ENCODE results near the gene IGLL5.

The IGLL5 gene

GRCh38 chr22:22914726-22915669 is 27.4 kb downstream of the IGLL5 start:
- no peaks in the 10 kb centered on the region for H3K4me1 ChIP-seq (ENCODE audit: control insufficient read depth, insufficient read depth, low read depth, low read length)
- no peak overlapping the region for H2BK5ac ChIP-seq (ENCODE audit: low read depth, low read length, poor library complexity, severe bottlenecking)
- no peak overlapping the region for H3K4ac ChIP-seq (ENCODE audit: low read depth in 1 of 2, low read length in 2 of 2)
- no peak overlapping the region for H2AFZ ChIP-seq (ENCODE audit: low read depth, low read length)
- H3K27ac ChIP-seq (ENCODE audit: low read length, poor library complexity, severe bottlenecking), result no peak overlapping the region
- H3K9me3 ChIP-seq (ENCODE audit: control insufficient read depth, low read length), result no peaks in the 10 kb centered on the region
- WGBS, result 77% methylated on average over 11 of the region's 11 CpGs
- no peak overlapping the region for H3K4me3 ChIP-seq (ENCODE audit: insufficient read depth in 1 of 2, low read depth in 1 of 2, low read length in 2 of 2)
- H3K36me3 ChIP-seq (ENCODE audit: control insufficient read depth in 1 of 2, insufficient read depth in 2 of 2, low read depth in 1 of 2, low read length in 2 of 2), result no peaks in the 10 kb centered on the region
- H3K27me3 ChIP-seq (ENCODE audit: control insufficient read depth in 1 of 2, insufficient read depth in 1 of 2, low read length in 2 of 2), result peaks cover 0 to 55% of the 10 kb centered on the region in 2 experiments
- no peak overlapping the region for H2BK120ac ChIP-seq (ENCODE audit: low read depth, low read length)
- H3K14ac ChIP-seq (ENCODE audit: low read length in 2 of 2), result no peak overlapping the region
- no peak overlapping the region for H3K9ac ChIP-seq (ENCODE audit: low read length)
- H4K91ac ChIP-seq (ENCODE audit: low read length), result no peak overlapping the region
- H4K8ac ChIP-seq (ENCODE audit: low read length), result no peak overlapping the region
- no peak for DNase-seq
- H2BK12ac ChIP-seq (ENCODE audit: low read length in 2 of 2), result no peak overlapping the region
- H3K79me1 ChIP-seq (replicated peaks; ENCODE audit: low read length, poor library complexity, severe bottlenecking), result no peaks in the 10 kb centered on the region
- no peak overlapping the region for H3K4me2 ChIP-seq (ENCODE audit: low read length, poor library complexity, severe bottlenecking)
- H2AK5ac ChIP-seq (ENCODE audit: low read length, severe bottlenecking), result no peak overlapping the region
- H2BK15ac ChIP-seq (ENCODE audit: low read depth, poor library complexity, severe bottlenecking), result no peak overlapping the region
- no peak overlapping the region for H3K18ac ChIP-seq (ENCODE audit: low read depth in 1 of 2, low read length in 2 of 2)
- H3K23ac ChIP-seq (ENCODE audit: low read length in 2 of 2), result no peak overlapping the region

GRCh38 chr22:22915670-22916035 is 28.0 kb downstream of the IGLL5 start:
- DNase-seq, result no peak
- H2AK5ac ChIP-seq (ENCODE audit: low read length, severe bottlenecking), result no peak overlapping the region
- no peak overlapping the region for H3K4me2 ChIP-seq (ENCODE audit: low read length, poor library complexity, severe bottlenecking)
- no peak overlapping the region for H2BK15ac ChIP-seq (ENCODE audit: low read depth, poor library complexity, severe bottlenecking)
- H4K8ac ChIP-seq (ENCODE audit: low read length), result no peak overlapping the region
- no peak overlapping the region for H2BK5ac ChIP-seq (ENCODE audit: low read depth, low read length, poor library complexity, severe bottlenecking)
- no peaks in the 10 kb centered on the region for H3K79me1 ChIP-seq (replicated peaks; ENCODE audit: low read length, poor library complexity, severe bottlenecking)
- no peak overlapping the region for H3K23ac ChIP-seq (ENCODE audit: low read length in 2 of 2)
- no peak overlapping the region for H2BK120ac ChIP-seq (ENCODE audit: low read depth, low read length)
- H3K27ac ChIP-seq (ENCODE audit: low read length, poor library complexity, severe bottlenecking), result no peak overlapping the region
- no peak overlapping the region for H4K91ac ChIP-seq (ENCODE audit: low read length)
- no peak overlapping the region for H3K18ac ChIP-seq (ENCODE audit: low read depth in 1 of 2, low read length in 2 of 2)
- no peak overlapping the region for H2BK12ac ChIP-seq (ENCODE audit: low read length in 2 of 2)
- no peaks in the 10 kb centered on the region for H3K9me3 ChIP-seq (ENCODE audit: control insufficient read depth, low read length)
- no peak overlapping the region for H3K9ac ChIP-seq (ENCODE audit: low read length)
- no peaks in the 10 kb centered on the region for H3K36me3 ChIP-seq (ENCODE audit: control insufficient read depth in 1 of 2, insufficient read depth in 2 of 2, low read depth in 1 of 2, low read length in 2 of 2)
- H2AFZ ChIP-seq (ENCODE audit: low read depth, low read length), result no peak overlapping the region
- no peaks in the 10 kb centered on the region for H3K4me1 ChIP-seq (ENCODE audit: control insufficient read depth, insufficient read depth, low read depth, low read length)
- no peak overlapping the region for H3K4me3 ChIP-seq (ENCODE audit: insufficient read depth in 1 of 2, low read depth in 1 of 2, low read length in 2 of 2)
- no peak overlapping the region for H3K4ac ChIP-seq (ENCODE audit: low read depth in 1 of 2, low read length in 2 of 2)
- H3K14ac ChIP-seq (ENCODE audit: low read length in 2 of 2), result no peak overlapping the region
- WGBS, result 78% methylated on average over 6 of the region's 6 CpGs
- H3K27me3 ChIP-seq (ENCODE audit: control insufficient read depth in 1 of 2, insufficient read depth in 1 of 2, low read length in 2 of 2), result peaks cover 0 to 54% of the 10 kb centered on the region in 2 experiments

GRCh38 chr22:22916215-22916951 is 28.8 kb downstream of the IGLL5 start:
- WGBS, result 64% methylated on average over 10 of the region's 10 CpGs
- Histone ChIP-seq H2AFZ (ENCODE audit: low read depth, low read length) (no peak overlapping the region), H3K18ac (ENCODE audit: low read depth in 1 of 2, low read length in 2 of 2) (no peak overlapping the region), H2AK5ac (ENCODE audit: low read length, severe bottlenecking) (no peak overlapping the region), H3K27ac (ENCODE audit: low read length, poor library complexity, severe bottlenecking) (no peak overlapping the region), H3K9me3 (ENCODE audit: control insufficient read depth, low read length) (no peaks in the 10 kb centered on the region), H4K91ac (ENCODE audit: low read length) (no peak overlapping the region), H2BK5ac (ENCODE audit: low read depth, low read length, poor library complexity, severe bottlenecking) (no peak overlapping the region), H2BK120ac (ENCODE audit: low read depth, low read length) (no peak overlapping the region), H3K4me3 (ENCODE audit: insufficient read depth in 1 of 2, low read depth in 1 of 2, low read length in 2 of 2) (no peak overlapping the region), H3K4ac (ENCODE audit: low read depth in 1 of 2, low read length in 2 of 2) (no peak overlapping the region), H4K8ac (ENCODE audit: low read length) (no peak overlapping the region), H3K23ac (ENCODE audit: low read length in 2 of 2) (no peak overlapping the region), H3K27me3 (ENCODE audit: control insufficient read depth in 1 of 2, insufficient read depth in 1 of 2, low read length in 2 of 2) (peaks cover 0 to 54% of the 10 kb centered on the region in 2 experiments), H3K4me1 (ENCODE audit: control insufficient read depth, insufficient read depth, low read depth, low read length) (no peaks in the 10 kb centered on the region), H3K14ac (ENCODE audit: low read length in 2 of 2) (no peak overlapping the region), H3K9ac (ENCODE audit: low read length) (no peak overlapping the region), H3K4me2 (ENCODE audit: low read length, poor library complexity, severe bottlenecking) (no peak overlapping the region), H3K36me3 (ENCODE audit: control insufficient read depth in 1 of 2, insufficient read depth in 2 of 2, low read depth in 1 of 2, low read length in 2 of 2) (no peaks in the 10 kb centered on the region), H2BK12ac (ENCODE audit: low read length in 2 of 2) (no peak overlapping the region), H2BK15ac (ENCODE audit: low read depth, poor library complexity, severe bottlenecking) (no peak overlapping the region), H3K79me1 (replicated peaks; ENCODE audit: low read length, poor library complexity, severe bottlenecking) (no peaks in the 10 kb centered on the region)
- DNase-seq, result no peak

GRCh38 chr22:22916952-22917290 is 29.3 kb downstream of the IGLL5 start:
- no peak overlapping the region for H2BK15ac ChIP-seq (ENCODE audit: low read depth, poor library complexity, severe bottlenecking)
- H2BK5ac ChIP-seq (ENCODE audit: low read depth, low read length, poor library complexity, severe bottlenecking), result no peak overlapping the region
- H3K27ac ChIP-seq (ENCODE audit: low read length, poor library complexity, severe bottlenecking), result no peak overlapping the region
- no peak overlapping the region for H3K4me3 ChIP-seq (ENCODE audit: insufficient read depth in 1 of 2, low read depth in 1 of 2, low read length in 2 of 2)
- no peak overlapping the region for H2AK5ac ChIP-seq (ENCODE audit: low read length, severe bottlenecking)
- H3K79me1 ChIP-seq (replicated peaks; ENCODE audit: low read length, poor library complexity, severe bottlenecking), result no peaks in the 10 kb centered on the region
- H3K23ac ChIP-seq (ENCODE audit: low read length in 2 of 2), result no peak overlapping the region
- no peak overlapping the region for H3K9ac ChIP-seq (ENCODE audit: low read length)
- no peak for DNase-seq
- no peak overlapping the region for H4K8ac ChIP-seq (ENCODE audit: low read length)
- no peak overlapping the region for H4K91ac ChIP-seq (ENCODE audit: low read length)
- no peak overlapping the region for H3K14ac ChIP-seq (ENCODE audit: low read length in 2 of 2)
- no peak overlapping the region for H2AFZ ChIP-seq (ENCODE audit: low read depth, low read length)
- no peak overlapping the region for H3K18ac ChIP-seq (ENCODE audit: low read depth in 1 of 2, low read length in 2 of 2)
- H3K4me1 ChIP-seq (ENCODE audit: control insufficient read depth, insufficient read depth, low read depth, low read length), result no peaks in the 10 kb centered on the region
- no peak overlapping the region for H2BK12ac ChIP-seq (ENCODE audit: low read length in 2 of 2)
- peaks cover 0 to 55% of the 10 kb centered on the region in 2 experiments for H3K27me3 ChIP-seq (ENCODE audit: control insufficient read depth in 1 of 2, insufficient read depth in 1 of 2, low read length in 2 of 2)
- no peak overlapping the region for H2BK120ac ChIP-seq (ENCODE audit: low read depth, low read length)
- H3K36me3 ChIP-seq (ENCODE audit: control insufficient read depth in 1 of 2, insufficient read depth in 2 of 2, low read depth in 1 of 2, low read length in 2 of 2), result no peaks in the 10 kb centered on the region
- H3K4me2 ChIP-seq (ENCODE audit: low read length, poor library complexity, severe bottlenecking), result no peak overlapping the region
- H3K4ac ChIP-seq (ENCODE audit: low read depth in 1 of 2, low read length in 2 of 2), result no peak overlapping the region
- no peaks in the 10 kb centered on the region for H3K9me3 ChIP-seq (ENCODE audit: control insufficient read depth, low read length)
- 81% methylated on average over 3 of the region's 3 CpGs for WGBS

All from mesenchymal stem cell (in vitro differentiated cells and primary cell).